Activated CD4-positive, alpha-beta T cell treated with anti-CD3 and anti-CD28 coated beads, Interleukin-2, Interleukin-4, amounts not matched to agents 100 ng/mL and 50 ng/mL, durations not matched to agents 16 hours and 8 hours (primary cell): ENCODE results near the gene ZNF541.

Experiments used
- DNase-seq: peaks from one replicate; pipeline ENCODE4 v3.0.0-alpha.2; 2020; ENCODE audit warnings: low spot score

Gene ZNF541

GRCh38 chr19:47573071-47574026 is at the start of gene ZNF541:
Gene ZNF541, minus strand, starts transcription at chr19:47573148. Its CDS starts 17,292 bp downstream, at chr19:47555856.
- DNase-seq = peak; percentile 52

- DNase-seq = no peak
These were observed 46.8 kb upstream of the ZNF541 start for GRCh38 chr19:47619763-47620162.

DNA sequence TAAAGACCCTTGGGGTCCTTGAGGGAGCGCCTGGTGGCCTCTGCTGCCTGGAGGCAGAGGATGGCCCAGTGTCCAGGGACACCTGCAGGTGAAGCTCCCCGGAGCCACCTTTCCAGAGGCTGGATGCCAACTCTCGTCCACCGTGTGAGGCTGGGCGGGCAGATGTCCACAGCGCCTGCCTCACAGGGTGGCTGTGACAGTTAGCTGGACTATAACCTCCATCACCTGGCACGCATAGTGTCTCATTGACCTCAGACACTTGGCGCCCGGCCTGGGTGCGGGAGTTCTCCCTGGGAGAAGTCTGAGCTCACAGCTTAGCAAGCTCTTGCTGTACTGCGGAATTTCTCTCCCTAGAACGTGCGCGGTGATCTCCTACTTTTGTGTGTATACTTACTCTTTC is 45.8 kb upstream of the ZNF541 start:
- DNase-seq = no peak

DNA sequence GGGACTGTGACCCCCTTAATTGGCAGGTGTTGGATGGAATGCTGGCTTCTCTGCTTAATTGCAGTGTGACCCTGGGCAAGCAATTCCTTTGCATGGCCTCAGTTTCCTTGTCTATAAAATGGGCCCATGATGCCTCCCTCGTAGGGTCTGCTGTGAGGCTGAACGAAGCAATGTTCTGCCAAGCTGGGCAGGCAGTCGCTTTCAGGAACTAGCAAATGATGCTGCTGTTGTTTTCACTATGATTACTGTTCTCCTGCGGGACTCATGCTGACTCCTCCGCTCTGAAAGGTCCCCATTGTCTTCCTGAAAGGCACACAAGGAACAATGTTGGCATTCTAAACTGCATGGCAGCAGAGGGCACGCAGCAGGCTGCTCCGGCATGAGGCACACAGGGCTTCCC is 42.8 kb upstream of the ZNF541 start:
- DNase-seq = no peak

- no peak for DNase-seq
These were observed 42.3 kb upstream of the ZNF541 start for GRCh38 chr19:47615230-47615629.

GRCh38 chr19:47614559-47614958 is 41.6 kb upstream of the ZNF541 start:
- no peak for DNase-seq

DNA sequence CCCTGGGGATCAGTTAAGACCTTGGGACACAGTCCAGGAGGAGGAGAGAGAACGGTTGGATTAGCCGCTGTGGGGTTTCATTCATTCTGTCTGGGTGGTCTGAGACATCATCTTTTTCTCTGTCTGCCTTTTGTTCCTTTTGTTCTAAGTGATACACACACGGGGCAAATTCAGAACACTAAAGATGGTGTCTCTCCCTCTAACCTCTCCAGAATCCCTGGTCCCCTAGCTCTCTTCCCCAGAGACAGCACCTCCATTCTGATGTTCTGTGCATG is 41.0 kb upstream of the ZNF541 start:
- no peak for DNase-seq

- no peak for DNase-seq
These were observed 40.4 kb upstream of the ZNF541 start for GRCh38 chr19:47613165-47614020.

- no peak for DNase-seq
These were observed 38.0 kb upstream of the ZNF541 start for GRCh38 chr19:47610902-47611301.

GRCh38 chr19:47609906-47610894 is 37.3 kb upstream of the ZNF541 start:
- peak; percentile 43 for DNase-seq

- DNase-seq = peak; percentile 73
These were observed 36.3 kb upstream of the ZNF541 start, which contains the start of gene BICRA for GRCh38 chr19:47608969-47609905. Gene BICRA, plus strand, starts transcription at chr19:47609134. Its CDS starts 64,441 bp downstream, at chr19:47673575.

DNA sequence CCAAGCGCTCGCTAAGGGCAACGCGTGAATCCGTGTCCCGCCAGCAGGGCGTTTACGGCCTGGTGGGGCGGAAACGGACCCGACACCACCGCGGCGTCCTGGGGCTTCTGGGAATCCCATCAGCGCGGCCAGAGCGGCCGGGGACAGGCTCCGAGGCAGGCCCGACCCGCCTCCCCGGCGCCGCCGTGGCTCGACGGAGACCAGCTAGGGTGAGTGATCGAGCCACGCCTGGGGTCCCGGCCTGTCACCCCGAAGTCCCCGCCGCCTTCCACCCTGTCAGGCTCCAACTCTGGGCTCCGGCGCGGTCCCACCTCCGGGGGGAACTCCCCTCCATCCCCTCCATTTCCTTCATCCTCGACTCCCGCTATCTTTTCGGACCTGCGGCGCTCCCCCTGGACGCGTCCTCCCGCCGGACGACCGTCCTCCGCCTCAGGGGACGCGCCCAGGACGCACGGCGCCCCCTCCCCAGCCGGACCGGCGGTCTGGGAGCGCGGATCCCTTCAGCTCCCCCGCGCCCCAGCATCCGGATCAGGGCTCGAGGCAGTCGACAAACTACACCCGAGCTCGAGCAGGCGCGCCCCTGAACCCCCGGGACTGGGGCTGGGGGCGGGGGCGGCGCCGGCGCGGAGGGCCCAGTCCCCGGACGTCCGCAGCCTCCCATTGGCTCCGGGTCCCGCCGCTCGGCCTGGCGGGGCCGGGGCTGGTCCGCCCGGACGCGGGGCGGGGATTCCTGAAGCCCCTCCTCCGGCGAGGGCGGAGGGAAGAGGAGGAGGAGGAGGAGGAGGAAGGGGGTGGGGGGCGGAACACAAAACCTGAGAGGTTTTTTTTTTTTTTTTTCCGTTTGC is 35.3 kb upstream of the ZNF541 start:
- DNase-seq = peak; percentile 96

DNA sequence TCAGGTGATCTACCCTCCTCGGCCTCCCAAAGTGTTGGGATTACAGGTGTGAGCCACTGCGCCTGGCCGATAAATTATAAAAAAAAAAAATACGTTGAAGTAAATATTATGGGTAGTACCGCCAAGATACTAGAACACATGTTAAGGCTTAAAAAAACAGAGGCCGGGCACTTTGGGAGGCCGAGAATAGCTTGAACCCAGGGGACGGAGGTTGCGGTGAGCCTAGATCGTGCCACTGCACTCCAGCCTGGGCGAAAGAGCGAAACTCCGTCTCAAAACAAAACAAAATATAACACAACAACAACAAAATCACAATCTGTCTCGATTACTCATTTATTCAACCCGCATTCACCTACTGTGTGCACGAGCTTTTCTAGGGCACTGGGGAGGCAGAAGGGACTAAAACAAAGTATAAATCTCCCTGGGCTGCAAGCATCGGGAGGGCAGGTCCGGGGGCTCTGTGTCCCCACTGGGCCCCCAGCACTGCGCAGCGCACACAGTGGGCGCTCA is 34.7 kb upstream of the ZNF541 start:
- DNase-seq = no peak

DNA sequence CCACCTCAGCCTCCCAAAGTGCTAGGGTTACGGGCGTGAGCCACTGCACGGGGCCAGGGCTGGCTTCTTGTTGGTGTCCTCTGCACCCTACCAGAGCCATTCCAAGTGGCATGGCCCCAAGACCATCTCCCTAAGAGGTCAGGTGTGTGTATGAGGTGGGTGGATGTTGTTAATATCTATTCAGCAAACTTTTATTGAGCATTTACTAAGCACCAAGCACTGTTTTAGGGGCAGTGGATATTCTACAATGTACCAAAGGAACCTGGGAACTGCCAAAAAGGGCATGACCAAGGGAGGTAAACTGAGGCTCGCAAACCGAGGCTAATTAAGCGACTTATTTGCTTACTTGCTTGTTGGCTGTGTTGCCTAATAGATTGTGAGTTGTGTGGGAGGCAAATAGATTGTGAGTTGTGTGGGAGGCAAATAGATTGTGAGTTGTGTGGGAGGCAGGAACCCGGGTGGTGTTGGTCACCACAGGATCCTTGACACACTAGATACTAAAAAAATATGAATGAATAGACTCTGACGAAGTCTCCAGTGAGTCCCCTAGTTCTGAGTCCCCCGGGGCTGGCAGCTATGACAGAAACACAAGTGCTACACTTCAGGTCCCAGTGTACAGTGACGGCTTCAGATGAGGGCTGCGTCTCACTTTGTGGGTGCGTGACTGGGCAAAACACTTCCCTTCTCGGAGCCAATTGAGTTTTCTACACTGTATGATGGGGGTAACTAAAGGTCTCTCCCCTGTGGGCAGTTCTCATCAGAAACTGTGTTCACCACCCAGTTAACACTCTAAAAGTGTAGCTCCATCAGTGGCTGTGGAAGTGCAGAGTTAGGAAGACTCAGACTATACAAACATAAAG is 31.0 kb upstream of the ZNF541 start:
- no peak for DNase-seq

- DNase-seq = no peak
These were observed 28.4 kb upstream of the ZNF541 start for GRCh38 chr19:47601180-47601904.

GRCh38 chr19:47600246-47601179 is 27.6 kb upstream of the ZNF541 start:
- DNase-seq = peak; percentile 100
